Osteoblast (primary cell): Measurements from ENCODE around the gene BIRC6. TPM values are rescaled to one million over a fixed set of nuclear protein-coding genes. Genes with fewer than 3 reads are reported as not detected.

ENCODE experiments used
- DNase-seq: peaks from one replicate; pipeline ENCODE4 v3.0.0; 2011; ENCODE audit warnings: low spot score, mixed read lengths; ENCODE audit not compliant: insufficient read length; ENCODE audit errors: missing footprints
- H2AFZ ChIP-seq: 2 replicates; pipeline ENCODE4 v1.6.0; 2011; ENCODE audit warnings: mild to moderate bottlenecking, low read length
- H3K27ac ChIP-seq: 2 replicates; pipeline ENCODE4 v1.5.1; 2011; ENCODE audit warnings: mild to moderate bottlenecking, low read depth, low read length, moderate library complexity
- H3K27me3 ChIP-seq: 2 replicates; pipeline ENCODE4 v1.6.0; 2012; ENCODE audit warnings: mild to moderate bottlenecking, control low read depth, inconsistent platforms, low read length, moderate library complexity; ENCODE audit not compliant: insufficient read depth
- H3K36me3 ChIP-seq: 2 replicates; pipeline ENCODE4 v1.5.1; 2011; ENCODE audit warnings: mild to moderate bottlenecking, low read length, control low read depth, moderate library complexity; ENCODE audit not compliant: insufficient read depth
- H3K4me1 ChIP-seq: 2 replicates; pipeline ENCODE4 v1.5.1; 2011; ENCODE audit warnings: mild to moderate bottlenecking, low read length, control low read depth, moderate library complexity; ENCODE audit not compliant: insufficient read depth
- H3K4me2 ChIP-seq: 2 replicates; pipeline ENCODE4 v1.6.0; 2011; ENCODE audit warnings: mild to moderate bottlenecking, low read length; ENCODE audit not compliant: insufficient read depth
- H3K4me3 ChIP-seq: fragments of 200-600 bp; sonication (generic); 3 replicates; pipeline ENCODE4 v1.5.1; 2012; ENCODE audit warnings: mild to moderate bottlenecking, low read length, inconsistent platforms; ENCODE audit not compliant: insufficient read depth
- H3K79me2 ChIP-seq: 2 replicates; pipeline ENCODE4 v1.6.0; 2012; ENCODE audit warnings: mild to moderate bottlenecking, low read length, control low read depth, inconsistent platforms; ENCODE audit not compliant: insufficient read depth
- H3K9me3 ChIP-seq: 2 replicates; pipeline ENCODE4 v1.5.1; 2011; ENCODE audit warnings: low read depth, low read length, control low read depth
- H4K20me1 ChIP-seq: 2 replicates; pipeline ENCODE4 v1.6.0; 2012; ENCODE audit warnings: mild to moderate bottlenecking, low read length, control low read depth; ENCODE audit not compliant: insufficient read depth
- total RNA-seq: library from RNA; depleted of rRNA; stranded (reverse); fragments of >200 nt; gene quantifications from 2 replicates; pipeline ENCODE4 v1.2.3, GENCODE V29; 2012
- TF ChIP-seq, protein P1 (sequence below): IDR thresholded peaks from 2 replicates; pipeline ENCODE4 v1.5.1; 2011; ENCODE audit warnings: mild to moderate bottlenecking, low read depth, low read length, moderate library complexity; ENCODE audit errors: extremely low read depth

BIRC6 gene
- total RNA-seq, 1 donor: 144 TPM

DNA sequence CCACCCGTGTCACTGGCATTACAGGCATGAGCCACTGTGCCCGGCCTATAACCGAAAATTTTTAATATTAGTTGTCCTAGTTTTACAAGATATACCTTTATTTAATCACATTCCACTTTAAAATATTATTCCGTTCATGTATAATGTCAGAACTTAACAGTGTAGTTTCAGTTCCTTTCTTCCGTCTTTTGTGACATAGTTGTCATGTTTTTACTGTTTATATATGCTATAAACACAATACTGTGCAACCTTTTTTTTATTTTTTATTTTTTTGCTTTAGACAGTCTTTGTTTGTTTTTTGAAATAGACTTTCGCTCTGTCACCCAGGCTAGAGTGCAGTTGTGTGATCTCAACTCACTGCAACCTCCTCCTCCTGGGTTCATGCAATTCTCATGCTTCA, 141.5 kb downstream of the BIRC6 start:
- no peaks in the 10 kb centered on the region for H3K4me1 ChIP-seq
- H3K4me3 ChIP-seq: no peak overlapping the region

DNA sequence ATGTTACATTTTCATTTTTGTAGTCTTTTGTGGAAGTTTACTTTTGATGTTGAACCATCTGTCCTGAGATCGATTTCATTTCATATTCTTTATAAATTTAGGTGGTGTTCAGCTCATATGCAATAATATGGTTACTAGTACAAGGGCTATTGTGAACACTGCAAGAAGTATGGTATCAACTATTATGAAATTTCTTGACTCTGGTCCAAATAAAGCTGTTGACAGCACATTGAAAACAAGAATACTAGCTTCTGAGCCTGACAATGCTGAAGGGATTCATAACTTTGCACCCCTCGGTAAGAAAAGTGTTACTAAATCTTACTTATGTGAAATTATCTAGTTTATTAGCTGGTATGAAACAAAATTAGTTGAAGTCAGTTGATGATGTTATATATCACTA, 146.1 kb downstream of the BIRC6 start:
- H2AFZ ChIP-seq: no peak overlapping the region
- DNase-seq: no peak
- H3K36me3 ChIP-seq: peaks cover 57% of the 10 kb centered on the region
- no peaks in the 10 kb centered on the region for H4K20me1 ChIP-seq
- H3K79me2 ChIP-seq: peaks cover 3% of the 10 kb centered on the region
- H3K9me3 ChIP-seq: no peaks in the 10 kb centered on the region
- no peaks in the 10 kb centered on the region for H3K4me1 ChIP-seq
- no peak overlapping the region for H3K4me2 ChIP-seq
- H3K27ac ChIP-seq: no peak overlapping the region
- TF ChIP-seq, protein P1, sequence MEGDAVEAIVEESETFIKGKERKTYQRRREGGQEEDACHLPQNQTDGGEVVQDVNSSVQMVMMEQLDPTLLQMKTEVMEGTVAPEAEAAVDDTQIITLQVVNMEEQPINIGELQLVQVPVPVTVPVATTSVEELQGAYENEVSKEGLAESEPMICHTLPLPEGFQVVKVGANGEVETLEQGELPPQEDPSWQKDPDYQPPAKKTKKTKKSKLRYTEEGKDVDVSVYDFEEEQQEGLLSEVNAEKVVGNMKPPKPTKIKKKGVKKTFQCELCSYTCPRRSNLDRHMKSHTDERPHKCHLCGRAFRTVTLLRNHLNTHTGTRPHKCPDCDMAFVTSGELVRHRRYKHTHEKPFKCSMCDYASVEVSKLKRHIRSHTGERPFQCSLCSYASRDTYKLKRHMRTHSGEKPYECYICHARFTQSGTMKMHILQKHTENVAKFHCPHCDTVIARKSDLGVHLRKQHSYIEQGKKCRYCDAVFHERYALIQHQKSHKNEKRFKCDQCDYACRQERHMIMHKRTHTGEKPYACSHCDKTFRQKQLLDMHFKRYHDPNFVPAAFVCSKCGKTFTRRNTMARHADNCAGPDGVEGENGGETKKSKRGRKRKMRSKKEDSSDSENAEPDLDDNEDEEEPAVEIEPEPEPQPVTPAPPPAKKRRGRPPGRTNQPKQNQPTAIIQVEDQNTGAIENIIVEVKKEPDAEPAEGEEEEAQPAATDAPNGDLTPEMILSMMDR: no peak
- no peaks in the 10 kb centered on the region for H3K27me3 ChIP-seq
- no peak overlapping the region for H3K4me3 ChIP-seq

More for the DNA sequence above, 141.5 kb downstream of the BIRC6 start:
- Histone ChIP-seq H3K27ac (no peak overlapping the region), H3K79me2 (peaks cover 8% of the 10 kb centered on the region), H3K36me3 (peaks cover 40% of the 10 kb centered on the region), H3K27me3 (no peaks in the 10 kb centered on the region), H2AFZ (no peak overlapping the region), H3K9me3 (no peaks in the 10 kb centered on the region), H3K4me2 (no peak overlapping the region), H4K20me1 (no peaks in the 10 kb centered on the region)
- DNase-seq: no peak
- TF ChIP-seq, protein P1: no peak

DNA sequence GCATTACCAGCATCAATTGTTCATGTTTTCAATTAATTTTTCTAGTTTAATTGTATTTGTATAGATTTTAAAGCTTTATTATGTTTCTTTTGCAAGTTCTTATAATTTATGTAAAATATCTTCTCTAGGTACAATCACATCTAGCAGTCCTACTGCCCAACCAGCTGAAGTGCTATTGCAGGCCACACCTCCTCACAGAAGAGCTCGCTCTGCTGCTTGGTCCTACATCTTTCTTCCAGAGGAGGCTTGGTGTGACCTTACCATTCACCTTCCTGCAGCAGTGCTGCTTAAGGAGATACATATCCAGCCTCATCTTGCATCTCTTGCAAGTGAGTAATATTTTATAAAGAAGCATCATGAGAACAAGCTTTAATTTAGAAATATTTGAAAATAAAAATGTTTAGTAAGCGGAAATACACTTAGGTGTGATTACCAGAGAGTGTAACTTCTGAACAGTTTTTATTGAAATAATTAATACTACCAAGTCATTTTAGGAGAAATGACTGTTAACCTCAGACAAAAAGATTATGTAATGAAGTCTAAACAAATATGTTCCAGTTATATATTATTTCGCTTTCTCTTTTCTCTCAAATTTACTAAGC, 148.2 kb downstream of the BIRC6 start:
- Histone ChIP-seq H4K20me1 (no peaks in the 10 kb centered on the region), H2AFZ (no peak overlapping the region), H3K27me3 (no peaks in the 10 kb centered on the region), H3K4me2 (no peak overlapping the region), H3K9me3 (no peaks in the 10 kb centered on the region), H3K4me3 (no peak overlapping the region), H3K4me1 (no peaks in the 10 kb centered on the region), H3K36me3 (peaks cover 64% of the 10 kb centered on the region), H3K79me2 (peaks cover 3% of the 10 kb centered on the region), H3K27ac (no peak overlapping the region)
- no peak for DNase-seq
- TF ChIP-seq, protein P1: no peak

DNA sequence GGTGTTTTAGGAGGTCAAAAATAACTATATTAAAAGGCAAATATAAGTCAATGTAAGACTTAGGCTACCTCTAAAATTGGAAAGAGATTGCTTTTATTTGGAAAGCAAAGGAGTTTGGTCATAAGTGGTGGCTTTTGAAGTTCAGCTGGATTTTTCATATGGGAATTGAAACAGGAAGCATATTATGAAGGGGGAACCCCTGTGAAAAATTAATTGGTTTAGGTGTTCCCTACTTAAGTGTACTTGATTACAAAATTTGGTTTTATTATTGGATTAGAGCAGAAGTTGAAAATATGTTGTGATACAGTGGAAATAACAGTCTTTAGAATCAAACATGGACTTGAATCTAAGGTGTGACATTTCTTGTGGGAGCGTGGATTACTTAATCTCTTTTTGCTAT, 149.6 kb downstream of the BIRC6 start:
- peaks cover 64% of the 10 kb centered on the region for H3K36me3 ChIP-seq
- TF ChIP-seq, protein P1: no peak
- no peak for DNase-seq

More for the DNA sequence above, 149.6 kb downstream of the BIRC6 start:
- Histone ChIP-seq H2AFZ (no peak overlapping the region), H3K79me2 (peaks cover 8% of the 10 kb centered on the region), H3K9me3 (no peaks in the 10 kb centered on the region), H3K27me3 (no peaks in the 10 kb centered on the region), H4K20me1 (no peaks in the 10 kb centered on the region), H3K4me3 (no peak overlapping the region), H3K4me1 (no peaks in the 10 kb centered on the region), H3K27ac (no peak overlapping the region), H3K4me2 (no peak overlapping the region)
